Measurements from ENCODE around the gene CEP41.

- no peak for TF ChIP-seq CTCF (conservative IDR thresholded peaks at IDR 0.05; ENCODE audit: low read length)
- TF ChIP-seq EZH2phosphoT487 (IDR thresholded peaks at IDR 0.05; ENCODE audit: borderline replicate concordance, low read depth, low read length) = no peak
Measured at GRCh38 chr7:130365088-130365487, 75.7 kb downstream of the CEP41 start.
